Neural progenitor cell (in vitro differentiated cells): ENCODE results near the gene CD300LB. TPM values are rescaled to one million over a fixed set of nuclear protein-coding genes. Genes with fewer than 3 reads are reported as not detected.
"Not testable (repeated sequence)": the region's sequence is repeated elsewhere in the genome, so short reads cannot be mapped to it uniquely, and the experiment has no call there.

Experiments
- DNase-seq: peaks from one replicate; pipeline ENCODE4 v3.0.0-alpha.2; 2016; ENCODE audit warnings: low spot score
- H2AFZ ChIP-seq: fragments of 200-600 bp; sonication (generic); replicated peaks from 2 replicates; pipeline ENCODE4 v1.6.1; 2016; ENCODE audit warnings: antibody characterized with exemption
- H3F3A ChIP-seq: fragments of 200-600 bp; sonication (generic); 2 replicates; pipeline ENCODE4 v1.6.1; 2016; ENCODE audit warnings: antibody characterized with exemption, low read depth
- H3K27ac ChIP-seq: fragments of 200-600 bp; sonication (generic); 2 replicates; pipeline ENCODE4 v1.5.1; 2016; ENCODE audit warnings: mild to moderate bottlenecking
- H3K27me3 ChIP-seq: fragments of 200-600 bp; sonication (generic); 2 replicates; pipeline ENCODE4 v1.6.1; 2016; ENCODE audit warnings: mild to moderate bottlenecking, moderate library complexity
- H3K36me3 ChIP-seq: fragments of 200-600 bp; sonication (generic); 2 replicates; pipeline ENCODE4 v1.5.1; 2016
- H3K4me1 ChIP-seq: fragments of 200-600 bp; sonication (generic); 2 replicates; pipeline ENCODE4 v1.6.1; 2016; ENCODE audit warnings: mixed run types
- H3K4me2 ChIP-seq: fragments of 200-600 bp; sonication (generic); 2 replicates; pipeline ENCODE4 v1.6.1; 2016
- H3K4me3 ChIP-seq: fragments of 200-600 bp; sonication (generic); 2 replicates; pipeline ENCODE4 v1.5.1; 2016
- H3K79me2 ChIP-seq: fragments of 200-600 bp; sonication (generic); 2 replicates; pipeline ENCODE4 v1.6.1; 2016; ENCODE audit warnings: low read depth
- H3K9ac ChIP-seq: fragments of 200-600 bp; sonication (generic); 2 replicates; pipeline ENCODE4 v1.6.1; 2016
- H3K9me3 ChIP-seq: fragments of 200-600 bp; sonication (generic); 2 replicates; pipeline ENCODE4 v1.5.1; 2016; ENCODE audit warnings: low read depth
- H4K20me1 ChIP-seq: fragments of 200-600 bp; sonication (generic); 2 replicates; pipeline ENCODE4 v1.6.1; 2016; ENCODE audit warnings: low read depth
- H3K27ac Mint-ChIP-seq: 3 replicates; pipeline ENCODE4 v1.8.0; 2021; ENCODE audit warnings: mixed read lengths
- H3K27me3 Mint-ChIP-seq: 2 replicates; pipeline ENCODE4 v1.8.0; 2022; ENCODE audit warnings: low read depth, mild to moderate bottlenecking, inconsistent platforms, moderate library complexity, mixed read lengths; ENCODE audit not compliant: insufficient read depth
- H3K36me3 Mint-ChIP-seq: 3 replicates; pipeline ENCODE4 v1.8.0; 2021; ENCODE audit warnings: mixed read lengths
- H3K4me1 Mint-ChIP-seq: 3 replicates; pipeline ENCODE4 v1.8.0; 2021; ENCODE audit warnings: mixed read lengths
- H3K4me3 Mint-ChIP-seq: 3 replicates; pipeline ENCODE4 v1.8.0; 2021; ENCODE audit warnings: mild to moderate bottlenecking, moderate library complexity, mixed read lengths
- H3K9me3 Mint-ChIP-seq: 3 replicates; pipeline ENCODE4 v1.8.0; 2020; ENCODE audit warnings: mixed read lengths
- EZH2 ChIP-seq: fragments of 200-600 bp; sonication (generic); IDR thresholded peaks from 2 replicates; pipeline ENCODE4 v1.6.1; 2017; ENCODE audit warnings: antibody characterized with exemption, mild to moderate bottlenecking, moderate library complexity
- EZH2phosphoT487 ChIP-seq: fragments of 200-600 bp; sonication (generic); IDR thresholded peaks from 2 replicates; pipeline ENCODE4 v1.6.1; 2017; ENCODE audit warnings: antibody characterized with exemption
- total RNA-seq: library from RNA; depleted of rRNA; stranded (reverse); fragments of >200 nt; gene quantifications from 2 replicates; pipeline ENCODE4 v1.2.3, GENCODE V29; 2015; ENCODE audit warnings: low replicate concordance
- TF ChIP-seq, protein P1 (sequence below): fragments of 200-600 bp; sonication (generic); IDR thresholded peaks from 2 replicates; pipeline ENCODE4 v1.5.1; 2017; ENCODE audit warnings: antibody characterized with exemption, mild to moderate bottlenecking

CD300LB gene
- total RNA-seq, 1 donor from 2014 or later: not detected

GRCh38 chr17:74558882-74559519, 27.7 kb upstream of the CD300LB start:
- Histone ChIP-seq H4K20me1 (no peaks in the 10 kb centered on the region), H3K4me1 (no peaks in the 10 kb centered on the region), H2AFZ (no peak overlapping the region), H3K4me2 (no peak overlapping the region), H3K4me3 (no peak overlapping the region), H3K9me3 (no peaks in the 10 kb centered on the region), H3K9ac (no peak overlapping the region), H3K27ac (no peak overlapping the region), H3F3A (no peaks in the 10 kb centered on the region), H3K79me2 (no peaks in the 10 kb centered on the region), H3K27me3 (no peaks in the 10 kb centered on the region), H3K36me3 (no peaks in the 10 kb centered on the region)
- Mint-ChIP-seq H3K4me3 (no peak overlapping the region), H3K9me3 (peaks cover 8% of the 10 kb centered on the region), H3K27ac (no peak overlapping the region), H3K27me3 (peaks cover 11% of the 10 kb centered on the region), H3K4me1 (no peaks in the 10 kb centered on the region), H3K36me3 (no peaks in the 10 kb centered on the region)
- no peak for DNase-seq
- no peak for TF ChIP-seq EZH2
- TF ChIP-seq, protein P1, sequence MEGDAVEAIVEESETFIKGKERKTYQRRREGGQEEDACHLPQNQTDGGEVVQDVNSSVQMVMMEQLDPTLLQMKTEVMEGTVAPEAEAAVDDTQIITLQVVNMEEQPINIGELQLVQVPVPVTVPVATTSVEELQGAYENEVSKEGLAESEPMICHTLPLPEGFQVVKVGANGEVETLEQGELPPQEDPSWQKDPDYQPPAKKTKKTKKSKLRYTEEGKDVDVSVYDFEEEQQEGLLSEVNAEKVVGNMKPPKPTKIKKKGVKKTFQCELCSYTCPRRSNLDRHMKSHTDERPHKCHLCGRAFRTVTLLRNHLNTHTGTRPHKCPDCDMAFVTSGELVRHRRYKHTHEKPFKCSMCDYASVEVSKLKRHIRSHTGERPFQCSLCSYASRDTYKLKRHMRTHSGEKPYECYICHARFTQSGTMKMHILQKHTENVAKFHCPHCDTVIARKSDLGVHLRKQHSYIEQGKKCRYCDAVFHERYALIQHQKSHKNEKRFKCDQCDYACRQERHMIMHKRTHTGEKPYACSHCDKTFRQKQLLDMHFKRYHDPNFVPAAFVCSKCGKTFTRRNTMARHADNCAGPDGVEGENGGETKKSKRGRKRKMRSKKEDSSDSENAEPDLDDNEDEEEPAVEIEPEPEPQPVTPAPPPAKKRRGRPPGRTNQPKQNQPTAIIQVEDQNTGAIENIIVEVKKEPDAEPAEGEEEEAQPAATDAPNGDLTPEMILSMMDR: no peak
- no peak for TF ChIP-seq EZH2phosphoT487

DNA sequence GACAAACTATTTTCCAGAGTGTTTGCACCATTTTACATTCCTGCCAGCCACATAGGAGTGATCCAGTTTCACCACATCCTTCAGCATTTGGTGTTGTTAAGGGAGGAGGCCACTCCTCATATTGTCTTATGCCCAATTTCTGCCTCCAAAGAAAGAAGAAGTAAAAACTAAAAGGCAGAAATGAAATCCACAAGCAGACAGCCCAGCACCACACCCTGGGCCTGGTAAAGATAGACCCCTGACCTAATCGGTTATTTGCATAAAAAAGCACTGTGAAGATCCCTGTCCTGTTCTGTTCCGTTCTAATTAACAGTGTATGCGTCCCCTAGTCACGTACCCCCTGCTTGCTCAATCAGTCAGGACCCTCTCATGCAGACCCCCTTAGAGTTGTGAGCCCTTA, 27.1 kb upstream of the CD300LB start:
- not testable (repeated sequence) for H3K9me3 ChIP-seq, DNase-seq, H3K4me3 ChIP-seq, H3K4me1 Mint-ChIP-seq, H3K4me2 ChIP-seq, H3K36me3 Mint-ChIP-seq, H3K36me3 ChIP-seq, H3K27ac ChIP-seq, H3K9ac ChIP-seq, H2AFZ ChIP-seq, H3K27me3 ChIP-seq, H3K79me2 ChIP-seq, H4K20me1 ChIP-seq, H3F3A ChIP-seq, H3K4me1 ChIP-seq, H3K4me3 Mint-ChIP-seq, H3K27ac Mint-ChIP-seq, H3K9me3 Mint-ChIP-seq
- peaks cover 11% of the 10 kb centered on the region for H3K27me3 Mint-ChIP-seq

DNA sequence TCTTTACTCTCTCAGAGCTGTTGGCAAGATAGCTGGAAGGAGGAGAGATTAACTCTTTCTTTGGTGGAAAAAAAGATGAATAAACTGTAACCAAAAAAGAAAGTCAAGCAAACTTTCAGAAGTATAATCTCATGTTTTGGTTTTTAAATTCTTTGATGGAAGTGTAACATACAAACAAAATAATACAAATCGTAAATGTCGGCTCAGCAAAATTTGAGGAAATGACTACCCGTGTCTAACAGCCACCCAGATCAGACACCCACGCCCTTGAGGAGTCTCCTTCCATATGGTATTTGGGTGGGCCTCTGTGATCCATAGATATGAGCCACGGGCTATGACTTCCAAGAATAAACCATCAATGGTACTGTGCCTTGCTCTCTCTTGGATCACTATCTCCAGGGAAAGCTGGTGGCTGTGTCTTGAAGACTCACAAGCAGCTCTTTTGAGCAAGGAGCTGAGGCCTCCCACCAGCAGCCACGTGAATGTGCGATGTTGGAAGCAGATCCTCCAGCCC, 24.2 kb upstream of the CD300LB start:
- Mint-ChIP-seq H3K27me3 (peaks cover 10% of the 10 kb centered on the region), H3K9me3 (peaks cover 8% of the 10 kb centered on the region), H3K27ac (no peak overlapping the region)

DNA sequence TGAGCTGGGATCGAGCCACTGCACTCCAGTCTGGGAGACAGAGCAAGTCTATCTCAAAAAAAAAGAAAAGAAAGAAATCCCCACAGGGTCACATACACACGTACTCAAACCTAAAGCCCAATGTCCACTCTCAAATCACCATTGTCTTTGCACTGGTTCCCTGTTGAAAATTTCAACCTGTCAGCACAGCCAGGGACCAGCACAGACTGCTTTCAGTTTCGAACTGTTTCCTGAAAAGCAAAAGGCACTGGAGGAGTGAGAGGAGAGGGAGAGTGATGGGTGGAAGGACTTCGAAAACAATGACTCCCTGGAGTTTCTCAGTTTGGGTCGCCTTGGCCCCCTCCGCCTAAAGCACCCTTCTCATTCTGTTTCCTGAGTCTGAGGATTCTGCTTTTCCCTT, 23.6 kb upstream of the CD300LB start:
- H3K79me2 ChIP-seq: no peaks in the 10 kb centered on the region
- H3K9ac ChIP-seq: no peak overlapping the region
- Mint-ChIP-seq H3K27ac (peak overlapping the region; percentile 42), H3K4me3 (no peak overlapping the region), H3K4me1 (peaks cover 15% of the 10 kb centered on the region), H3K27me3 (peaks cover 6% of the 10 kb centered on the region), H3K36me3 (no peaks in the 10 kb centered on the region), H3K9me3 (peaks cover 8% of the 10 kb centered on the region)
- H4K20me1 ChIP-seq: no peaks in the 10 kb centered on the region
- no peak overlapping the region for H3K27ac ChIP-seq
- no peak for TF ChIP-seq EZH2phosphoT487
- TF ChIP-seq EZH2: no peak
- TF ChIP-seq, protein P1: no peak
- H3K4me2 ChIP-seq: no peak overlapping the region
- H3F3A ChIP-seq: no peaks in the 10 kb centered on the region
- no peaks in the 10 kb centered on the region for H3K27me3 ChIP-seq
- H3K9me3 ChIP-seq: no peaks in the 10 kb centered on the region
- no peak overlapping the region for H2AFZ ChIP-seq
- no peak for DNase-seq
- no peak overlapping the region for H3K4me3 ChIP-seq
- no peaks in the 10 kb centered on the region for H3K4me1 ChIP-seq
- no peaks in the 10 kb centered on the region for H3K36me3 ChIP-seq

More for the DNA sequence above, 24.2 kb upstream of the CD300LB start:
- no peaks in the 10 kb centered on the region for H3K36me3 Mint-ChIP-seq
- no peak overlapping the region for H3K4me3 Mint-ChIP-seq
- H3K4me3 ChIP-seq: no peak overlapping the region
- H3K9me3 ChIP-seq: no peaks in the 10 kb centered on the region
- H3K4me2 ChIP-seq: no peak overlapping the region
- no peaks in the 10 kb centered on the region for H3K79me2 ChIP-seq
- no peaks in the 10 kb centered on the region for H3K27me3 ChIP-seq
- H3K4me1 ChIP-seq: no peaks in the 10 kb centered on the region
- no peak overlapping the region for H2AFZ ChIP-seq
- no peak for DNase-seq
- H3K9ac ChIP-seq: no peak overlapping the region
- no peaks in the 10 kb centered on the region for H4K20me1 ChIP-seq
- no peaks in the 10 kb centered on the region for H3F3A ChIP-seq
- TF ChIP-seq EZH2 (no peak), EZH2phosphoT487 (no peak)
- TF ChIP-seq, protein P1: no peak
- peaks cover 15% of the 10 kb centered on the region for H3K4me1 Mint-ChIP-seq
- no peaks in the 10 kb centered on the region for H3K36me3 ChIP-seq
- H3K27ac ChIP-seq: no peak overlapping the region
